H1 (cell line): Measurements from ENCODE around the gene CEACAM5. TPM values are rescaled to one million over a fixed set of nuclear protein-coding genes. Genes with fewer than 3 reads are reported as not detected.

Source experiments
- CTCF ChIA-PET: fragments of 300-600 bp; sonication (Branson Sonifier 250); formaldehyde crosslinking; loops from one replicate; lab custom pipeline; 2021; ENCODE audit not compliant: partially characterized antibody; lab: Charles Lee
- POLR2A ChIA-PET: fragments of 300-600 bp; sonication (Branson Sonifier 250); formaldehyde crosslinking; loops from one replicate; lab custom pipeline; 2021; ENCODE audit warnings: inconsistent platforms; ENCODE audit not compliant: partially characterized antibody; lab: Charles Lee
- DNase-seq, 2 experiments: peaks; one replicate each; pipeline versions ENCODE4 v3.0.0 to v3.0.0-alpha.2; 2010 to 2022; ENCODE audit warnings: low spot score in 2 of 2, low read depth in 1 of 2, mixed read lengths in 1 of 2
- FAIRE-seq: peaks from 2 replicates; lab custom pipeline; 2011; peaks lifted over from hg19 to GRCh38; lab: Jason Lieb, UNC
- H2AFZ ChIP-seq: 2 replicates; pipeline ENCODE4 v1.8.1; 2012; ENCODE audit warnings: low read length, inconsistent platforms
- H2AK5ac ChIP-seq: 2 replicates; pipeline ENCODE4 v1.6.1; 2013; ENCODE audit warnings: low read depth, low read length
- H2BK120ac ChIP-seq: replicated peaks from 2 replicates; pipeline ENCODE3; 2013; ENCODE audit warnings: low read depth, low read length, inconsistent platforms
- H2BK12ac ChIP-seq: 2 replicates; pipeline ENCODE4 v1.6.1; 2013; ENCODE audit warnings: low read depth, low read length
- H2BK15ac ChIP-seq: 2 replicates; pipeline ENCODE4 v1.6.1; 2013; ENCODE audit warnings: low read length
- H2BK20ac ChIP-seq: 2 replicates; pipeline ENCODE4 v1.6.1; 2013; ENCODE audit warnings: low read length
- H2BK5ac ChIP-seq: 2 replicates; pipeline ENCODE4 v1.6.1; 2013; ENCODE audit warnings: low read depth, low read length
- H3K14ac ChIP-seq: 2 replicates; pipeline ENCODE4 v1.6.1; 2013; ENCODE audit warnings: inconsistent platforms; ENCODE audit not compliant: insufficient read length
- H3K18ac ChIP-seq: 2 replicates; pipeline ENCODE4 v1.6.1; 2013; ENCODE audit warnings: low read length; ENCODE audit errors: extremely low read depth
- H3K23ac ChIP-seq: 2 replicates; pipeline ENCODE4 v1.6.1; 2013; ENCODE audit warnings: inconsistent platforms; ENCODE audit not compliant: insufficient read length
- H3K23me2 ChIP-seq: 2 replicates; pipeline ENCODE4 v1.6.1; 2013; ENCODE audit warnings: low read depth, low read length
- H3K27ac ChIP-seq: 2 replicates; pipeline ENCODE4 v1.6.1; 2011; ENCODE audit warnings: low read depth, low read length, inconsistent platforms
- H3K27me3 ChIP-seq, 4 experiments: replicated peaks in 1 of 4; 1 replicate in 1 of 4; 2 replicates in 3 of 4; pipeline versions ENCODE4 v1.6.1 to v1.8.1; 2011 to 2013; ENCODE audit warnings: low read length in 3 of 4, mild to moderate bottlenecking in 3 of 4, inconsistent platforms in 2 of 4, mixed read lengths in 2 of 4, moderate library complexity in 1 of 4; ENCODE audit not compliant: control insufficient read depth in 3 of 4, insufficient read depth in 3 of 4; ENCODE audit errors: extremely low read depth in 1 of 4
- H3K36me3 ChIP-seq, 4 experiments: 2 replicates each; pipeline versions ENCODE4 v1.6.1 to v1.8.1; 2011 to 2013; ENCODE audit warnings: mild to moderate bottlenecking in 4 of 4, low read length in 3 of 4, moderate library complexity in 2 of 4, control low read depth in 1 of 4, inconsistent platforms in 1 of 4; ENCODE audit not compliant: insufficient read depth in 4 of 4, control insufficient read depth in 2 of 4
- H3K4ac ChIP-seq: replicated peaks from 2 replicates; pipeline ENCODE3; 2013; ENCODE audit warnings: low read length, low read depth, mixed read lengths, inconsistent platforms; ENCODE audit not compliant: insufficient read length
- H3K4me1 ChIP-seq, 4 experiments: replicated peaks in 1 of 4; 1 replicate in 1 of 4; 2 replicates in 3 of 4; pipeline versions ENCODE4 v1.6.1 to v1.8.1; 2011 to 2013; ENCODE audit warnings: low read length in 3 of 4, inconsistent platforms in 2 of 4, mixed read lengths in 1 of 4; ENCODE audit not compliant: insufficient read depth in 4 of 4, control insufficient read depth in 3 of 4
- H3K4me2 ChIP-seq, 2 experiments: 2 replicates each; pipeline versions ENCODE4 v1.6.1 to v1.8.1; 2011 to 2013; ENCODE audit warnings: low read depth in 2 of 2, low read length in 2 of 2, control low read depth in 1 of 2, inconsistent platforms in 1 of 2, mild to moderate bottlenecking in 1 of 2; ENCODE audit not compliant: insufficient read depth in 1 of 2
- H3K4me3 ChIP-seq, 4 experiments: fragments of 200-600, 300-600 bp in 1 of 4; sonication (generic), shearing (Covaris generic), sonication (Bioruptor Twin) in 1 of 4; 2 replicates each; pipeline versions ENCODE4 v1.5.1 to v1.8.1; 2011 to 2016; ENCODE audit warnings: low read length in 4 of 4, low read depth in 3 of 4, control low read depth in 2 of 4, inconsistent platforms in 2 of 4, mild to moderate bottlenecking in 2 of 4, mixed read lengths in 1 of 4, moderate library complexity in 1 of 4; ENCODE audit not compliant: insufficient read depth in 2 of 4; ENCODE audit errors: extremely low read depth in 1 of 4
- H3K56ac ChIP-seq: replicated peaks from 2 replicates; pipeline ENCODE3; 2013; ENCODE audit warnings: low read depth, mild to moderate bottlenecking, mixed read lengths, low read length, inconsistent platforms; ENCODE audit not compliant: insufficient read length
- H3K79me1 ChIP-seq: 2 replicates; pipeline ENCODE4 v1.6.1; 2013; ENCODE audit warnings: low read depth, low read length, control low read depth
- H3K79me2 ChIP-seq, 2 experiments: 2 replicates each; pipeline versions ENCODE4 v1.6.1 to v1.8.1; 2012 to 2013; ENCODE audit warnings: low read length in 2 of 2, mild to moderate bottlenecking in 2 of 2, inconsistent platforms in 1 of 2; ENCODE audit not compliant: insufficient read depth in 2 of 2, control insufficient read depth in 1 of 2
- H3K9ac ChIP-seq, 4 experiments: replicated peaks in 1 of 4; 1 replicate in 1 of 4; 2 replicates in 3 of 4; pipeline versions ENCODE4 v1.6.1 to v1.8.1; 2011 to 2013; ENCODE audit warnings: low read depth in 3 of 4, low read length in 3 of 4, control low read depth in 2 of 4, mild to moderate bottlenecking in 2 of 4, moderate library complexity in 2 of 4, inconsistent platforms in 1 of 4; ENCODE audit errors: extremely low read depth in 1 of 4
- H3K9me3 ChIP-seq, 2 experiments: 2 replicates each; pipeline versions ENCODE4 v1.6.1 to v1.8.1; 2012 to 2013; ENCODE audit warnings: mild to moderate bottlenecking in 2 of 2, moderate library complexity in 2 of 2, control low read depth in 1 of 2, inconsistent platforms in 1 of 2, low read depth in 1 of 2, low read length in 1 of 2, mixed read lengths in 1 of 2; ENCODE audit not compliant: insufficient read depth in 2 of 2
- H4K20me1 ChIP-seq, 2 experiments: replicated peaks in 1 of 2; 2 replicates each; pipeline versions ENCODE3 to v1.8.1; 2011 to 2013; ENCODE audit warnings: inconsistent platforms in 2 of 2, low read length in 2 of 2, mild to moderate bottlenecking in 1 of 2; ENCODE audit not compliant: insufficient read depth in 2 of 2, control insufficient read depth in 1 of 2
- H4K5ac ChIP-seq: 2 replicates; pipeline ENCODE4 v1.6.1; 2013; ENCODE audit warnings: low read length, low read depth, mixed read lengths, inconsistent platforms; ENCODE audit not compliant: insufficient read length
- H4K8ac ChIP-seq: 2 replicates; pipeline ENCODE4 v1.8.0; 2013; ENCODE audit warnings: mild to moderate bottlenecking, moderate library complexity, low read length, inconsistent platforms; ENCODE audit not compliant: insufficient read depth; ENCODE audit errors: extremely low read depth
- H4K91ac ChIP-seq: replicated peaks from 2 replicates; pipeline ENCODE3; 2013; ENCODE audit warnings: low read length, mixed read lengths, inconsistent platforms; ENCODE audit not compliant: insufficient read length
- ZNF274 ChIP-seq: IDR thresholded peaks from 2 replicates; pipeline ENCODE4 v1.7.0; 2012; ENCODE audit warnings: low read length, borderline replicate concordance; ENCODE audit errors: extremely low read depth
- WGBS, 2 experiments: shearing (Covaris generic) in 1 of 2; methylation state at CpG; one replicate each; pipeline versions ENCODE4 v1.1.6 to v1.1.7; 2013 to 2015; ENCODE audit warnings: low lambda C conversion rate in 2 of 2, mixed read lengths in 2 of 2, inconsistent platforms in 1 of 2, low coverage in 1 of 2, missing lambda C conversion rate in 1 of 2; ENCODE audit not compliant: insufficient replicate concordance in 2 of 2, insufficient coverage in 1 of 2, insufficient read length in 1 of 2; ENCODE audit errors: extremely low coverage in 1 of 2, missing lambda C conversion rate in 1 of 2; 5-methylcytosine and 5-hydroxymethylcytosine counted together
- polyA plus RNA-seq, 7 experiments: library from polyadenylated mRNA; depleted of rRNA in 3 of 7; stranded (reverse) in 5 of 7; unstranded in 2 of 7; fragments of >200 nt in 5 of 7; fragments of 200-250 nt in 2 of 7; gene quantifications; 1 replicate in 5 of 7; 2 replicates in 1 of 7; 4 replicates in 1 of 7; pipeline versions ENCODE4 v1.2.1 to v1.2.3, GENCODE V29; 2011 to 2013; ENCODE audit warnings: missing spikeins in 2 of 7, mixed read lengths in 2 of 7
- total RNA-seq: library from RNA; stranded (reverse); fragmentation: NEBNext Ultra II Directional; extraction: Animal tissue kit (Norgen Biotek cat#: 25700); gene quantifications from 2 replicates; pipeline ENCODE4 v1.2.1, GENCODE V29; 2021

CEACAM5 gene
- total and polyA plus RNA-seq, 2 of the 8 experiments (the other 6 are each of a cell fraction or from before 2014, with no cell fraction given): not detected

- ChIA-PET CTCF (interaction anchor here (0.9 kb wide), 1 partner anchor 14 kb away, joined by 3 read pairs; no protein-coding TSS in a partner anchor), POLR2A (no interaction called here)
- peaks cover 74 to 93% of the 10 kb centered on the region in 2 experiments for H3K9me3 ChIP-seq
- no peak for FAIRE-seq
- no peak for DNase-seq
- no peaks in the 10 kb centered on the region for H3K27me3 ChIP-seq
- no peak overlapping the region for H3K14ac ChIP-seq
- H3K9ac ChIP-seq: no peak overlapping the region
- H4K20me1 ChIP-seq: no peaks in the 10 kb centered on the region
- no peak for TF ChIP-seq ZNF274
- H3K4ac ChIP-seq: no peak overlapping the region
- no peaks in the 10 kb centered on the region for H3K4me1 ChIP-seq
- 72% methylated on average over 3 of the region's 3 CpGs; no CpG with 5 or more reads in 1 of the 2 experiments for WGBS, 2 experiments
- H3K23ac ChIP-seq: no peak overlapping the region
- no peaks in the 10 kb centered on the region for H3K23me2 ChIP-seq
- H2BK5ac ChIP-seq: no peak overlapping the region
- H2AFZ ChIP-seq: no peak overlapping the region
- no peak overlapping the region for H2BK20ac ChIP-seq
- H4K5ac ChIP-seq: no peak overlapping the region
- H2AK5ac ChIP-seq: no peak overlapping the region
- no peak overlapping the region for H3K56ac ChIP-seq
- H2BK120ac ChIP-seq: no peak overlapping the region
- H3K27ac ChIP-seq: no peak overlapping the region
- H3K79me2 ChIP-seq: no peaks in the 10 kb centered on the region
- no peak overlapping the region for H3K4me2 ChIP-seq
- H3K79me1 ChIP-seq: no peaks in the 10 kb centered on the region
- H3K36me3 ChIP-seq: no peaks in the 10 kb centered on the region
- no peak overlapping the region for H4K8ac ChIP-seq
- H3K18ac ChIP-seq: no peak overlapping the region
- no peak overlapping the region for H3K4me3 ChIP-seq
- no peak overlapping the region for H2BK12ac ChIP-seq
- no peak overlapping the region for H2BK15ac ChIP-seq
- H4K91ac ChIP-seq: no peak overlapping the region
Measured at GRCh38 chr19:41687419-41687818, 21.0 kb upstream of the CEACAM5 start.
